ENCODE data around the gene MAPKAP1. TPM values are rescaled to one million over a fixed set of nuclear protein-coding genes. Genes with fewer than 3 reads are reported as not detected.

The MAPKAP1 gene
- total and polyA plus RNA-seq, 2 experiments from 2014 or later: 68.4 to 98.5 TPM

GRCh38 chr9:125412166-125412565, 294.8 kb downstream of the MAPKAP1 start:
- H3K27me3 ChIP-seq (ENCODE audit: insufficient read depth): peaks cover 10% of the 10 kb centered on the region; the same call in 1 of the 2 replicates
- 0 out of 2 replicates have a peak, but pooled peaks cover 7% of the 10 kb centered on the region for H3F3A ChIP-seq (replicated peaks; ENCODE audit: low read depth)
- no peak overlapping the region for H3K4me3 ChIP-seq
- no peaks in the 10 kb centered on the region for H4K20me1 ChIP-seq (replicated peaks; ENCODE audit: insufficient read depth)
- no peaks in the 10 kb centered on the region for H3K36me3 Mint-ChIP-seq (ENCODE audit: low read depth)
- no peaks in the 10 kb centered on the region; the same call in 2 of the 3 replicates for H3K9me3 Mint-ChIP-seq
- H3K4me2 ChIP-seq: no peak overlapping the region
- H3K27me3 Mint-ChIP-seq (ENCODE audit: insufficient read depth, low read depth, poor library complexity): peaks cover 17% of the 10 kb centered on the region
- H2AFZ ChIP-seq: peak overlapping the region; percentile 88
- H3K27ac ChIP-seq (ENCODE audit: low read depth): no peak overlapping the region
- H3K4me1 ChIP-seq (ENCODE audit: insufficient read depth): no peaks in the 10 kb centered on the region
- peaks cover 10% of the 10 kb centered on the region for H3K4me1 Mint-ChIP-seq
- ATAC-seq: no peak
- H3K4me3 Mint-ChIP-seq: no peak overlapping the region
- H3K36me3 ChIP-seq (ENCODE audit: insufficient read depth): no peaks in the 10 kb centered on the region
- TF ChIP-seq POLR2AphosphoS5 (IDR thresholded peaks at IDR 0.05; ENCODE audit: low read depth): no peak
- TF ChIP-seq EZH2phosphoT487 (IDR thresholded peaks at IDR 0.05; ENCODE audit: unreplicated experiment): no peak
- no peaks in the 10 kb centered on the region for H3K9me2 ChIP-seq (ENCODE audit: insufficient read depth)
- no peaks in the 10 kb centered on the region for H3K79me2 ChIP-seq (replicated peaks; ENCODE audit: insufficient read depth)
- no peak for DNase-seq (ENCODE audit: low spot score)
- H3K27ac Mint-ChIP-seq: no peak overlapping the region

GRCh38 chr9:125411171-125411756, 295.7 kb downstream of the MAPKAP1 start:
- no peaks in the 10 kb centered on the region for H3K36me3 Mint-ChIP-seq (ENCODE audit: low read depth)
- no peak overlapping the region for H3K27ac ChIP-seq (ENCODE audit: low read depth)
- H3K4me3 Mint-ChIP-seq: no peak overlapping the region
- no peaks in the 10 kb centered on the region for H4K20me1 ChIP-seq (replicated peaks; ENCODE audit: insufficient read depth)
- ATAC-seq (no peak), DNase-seq (ENCODE audit: low spot score) (no peak)
- H2AFZ ChIP-seq: no peak overlapping the region
- no peaks in the 10 kb centered on the region for H3K4me1 ChIP-seq (ENCODE audit: insufficient read depth)
- H3K4me2 ChIP-seq: no peak overlapping the region
- H3K27me3 ChIP-seq (ENCODE audit: insufficient read depth): peaks cover 10% of the 10 kb centered on the region; the same call in 1 of the 2 replicates
- no peaks in the 10 kb centered on the region for H3K9me2 ChIP-seq (ENCODE audit: insufficient read depth)
- H3K4me3 ChIP-seq: no peak overlapping the region
- H3K9me3 Mint-ChIP-seq: no peaks in the 10 kb centered on the region; the same call in 2 of the 3 replicates
- H3K36me3 ChIP-seq (ENCODE audit: insufficient read depth): no peaks in the 10 kb centered on the region
- peaks cover 17% of the 10 kb centered on the region for H3K27me3 Mint-ChIP-seq (ENCODE audit: insufficient read depth, low read depth, poor library complexity)
- H3K27ac Mint-ChIP-seq: no peak overlapping the region
- H3K4me1 Mint-ChIP-seq: peaks cover 10% of the 10 kb centered on the region
- H3F3A ChIP-seq (replicated peaks; ENCODE audit: low read depth): 0 out of 2 replicates have a peak, but pooled peaks cover 7% of the 10 kb centered on the region
- no peaks in the 10 kb centered on the region for H3K79me2 ChIP-seq (replicated peaks; ENCODE audit: insufficient read depth)
- no peak for TF ChIP-seq ETS1 (IDR thresholded peaks at IDR 0.05)
- TF ChIP-seq ZNF462 (CRISPR knock-in tag; IDR thresholded peaks at IDR 0.05): no peak
- no peak for TF ChIP-seq EZH2phosphoT487 (IDR thresholded peaks at IDR 0.05; ENCODE audit: unreplicated experiment)
- TF ChIP-seq EZH2 (IDR thresholded peaks at IDR 0.05; ENCODE audit: low read depth, unreplicated experiment): no peak
- TF ChIP-seq CTCF (conservative IDR thresholded peaks at IDR 0.05; ENCODE audit: low read depth in 2 of 2): no peak
- no peak for TF ChIP-seq JUNB (IDR thresholded peaks at IDR 0.05; ENCODE audit: unreplicated experiment)
- TF ChIP-seq CREB1 (CRISPR knock-in tag; IDR thresholded peaks at IDR 0.05; ENCODE audit: low read depth): no peak
- TF ChIP-seq POLR2AphosphoS5 (IDR thresholded peaks at IDR 0.05; ENCODE audit: low read depth): no peak
- no peak for TF ChIP-seq NANOG (IDR thresholded peaks at IDR 0.05; ENCODE audit: borderline replicate concordance)
- TF ChIP-seq STAT1 (IDR thresholded peaks at IDR 0.05; ENCODE audit: unreplicated experiment): no peak
- no peak for TF ChIP-seq ZNF331 (CRISPR knock-in tag; IDR thresholded peaks at IDR 0.05; ENCODE audit: low read depth)

Data from GM23338 (cell line).